GM21423 (cell line): ENCODE data around the gene SPATA21.
"Not testable (repeated sequence)": the region's sequence is repeated elsewhere in the genome, so short reads cannot be mapped to it uniquely, and the experiment has no call there.

Experiments
- ATAC-seq: cut with Tn5 transposase; IDR thresholded peaks from one replicate; pipeline ENCODE4 v1.9.1; 2021; ENCODE audit warnings: mild to moderate bottlenecking, moderate library complexity; ENCODE audit not compliant: unreplicated experiment

The SPATA21 gene, protein sequence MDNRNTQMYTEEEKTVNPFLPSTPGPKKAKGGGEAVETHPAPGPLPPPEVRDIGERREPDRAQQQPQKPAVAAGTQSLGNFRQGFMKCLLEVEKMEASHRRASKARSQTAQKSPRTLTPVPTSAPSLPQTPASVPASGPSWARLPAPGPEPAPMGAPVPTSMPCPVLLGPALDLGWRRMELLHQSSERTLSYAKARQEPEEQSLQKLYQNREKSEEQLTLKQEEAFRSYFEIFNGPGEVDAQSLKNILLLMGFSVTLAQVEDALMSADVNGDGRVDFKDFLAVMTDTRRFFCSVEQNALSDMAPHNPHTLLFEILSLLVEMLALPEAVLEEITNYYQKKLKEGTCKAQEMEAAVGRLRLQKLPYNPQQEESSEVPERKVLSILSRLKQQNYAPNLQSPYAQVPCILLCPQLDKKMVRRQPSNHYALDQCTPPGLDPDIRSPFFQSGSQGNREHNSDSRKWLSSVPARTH

GRCh38 chr1:16436946-16437474 lies at the start of gene SPATA21:
Gene SPATA21 (minus strand): TSS chr1:16437424. CDS start chr1:16431371, 6,053 bp downstream.
- no peak for ATAC-seq

- ATAC-seq, result not testable (repeated sequence)
These were observed 49.8 kb upstream of the SPATA21 start for GRCh38 chr1:16487011-16487410.

DNA sequence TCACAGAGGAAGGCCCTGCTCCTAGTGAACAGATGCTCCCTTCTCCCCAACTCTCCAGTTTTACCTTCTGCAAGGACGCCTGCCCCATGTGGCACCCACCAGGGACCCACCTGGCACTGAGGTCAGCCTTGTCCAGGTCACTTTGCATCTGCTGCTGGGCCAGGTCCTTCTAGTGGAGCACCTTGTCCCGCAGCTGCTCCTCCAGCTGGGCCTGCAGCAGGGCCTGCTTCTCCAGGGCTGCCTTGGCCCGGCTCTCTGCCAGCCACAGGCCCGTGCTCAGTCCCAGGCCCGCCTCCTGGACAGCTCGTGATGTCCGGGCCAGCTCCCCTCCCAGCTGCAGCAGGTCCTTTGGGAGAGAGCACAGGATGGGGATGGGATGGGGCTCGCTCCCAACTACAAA lies 49.1 kb upstream of the SPATA21 start:
- not testable (repeated sequence) for ATAC-seq

DNA sequence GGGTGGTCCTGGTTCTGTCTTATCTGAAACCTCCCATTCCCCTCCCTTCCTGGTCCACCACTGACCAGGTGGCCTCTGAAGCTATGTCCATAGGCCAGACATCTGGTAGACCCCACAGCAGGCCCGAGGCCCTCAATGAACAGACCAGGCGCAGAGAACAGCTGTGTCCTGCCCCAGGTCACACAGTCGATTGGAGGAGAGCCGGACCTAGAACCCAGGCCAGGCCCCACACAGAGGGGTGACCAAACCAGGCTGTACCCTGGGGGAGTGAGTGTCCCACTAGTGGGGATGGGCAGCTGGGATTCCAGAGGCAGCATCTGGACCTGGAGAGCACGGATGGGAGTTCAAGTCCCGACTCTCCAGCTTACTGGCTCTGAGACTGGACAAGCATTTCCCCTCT lies 47.7 kb upstream of the SPATA21 start:
- ATAC-seq, result no peak

GRCh38 chr1:16484501-16484835 lies 47.2 kb upstream of the SPATA21 start:
- no peak for ATAC-seq

GRCh38 chr1:16483639-16484500 lies 46.6 kb upstream of the SPATA21 start:
- ATAC-seq, result not testable (repeated sequence)

GRCh38 chr1:16483146-16483545 lies 45.9 kb upstream of the SPATA21 start:
- ATAC-seq, result not testable (repeated sequence)

GRCh38 chr1:16478091-16478490 lies 40.9 kb upstream of the SPATA21 start:
- no peak for ATAC-seq

GRCh38 chr1:16475771-16476770 lies 38.8 kb upstream of the SPATA21 start:
- ATAC-seq, result not testable (repeated sequence)

GRCh38 chr1:16474891-16475290 lies 37.7 kb upstream of the SPATA21 start:
- not testable (repeated sequence) for ATAC-seq

- no peak for ATAC-seq
These were observed 37.1 kb upstream of the SPATA21 start for GRCh38 chr1:16474166-16474800.

GRCh38 chr1:16468558-16468957 lies 31.3 kb upstream of the SPATA21 start:
- ATAC-seq, result no peak

DNA sequence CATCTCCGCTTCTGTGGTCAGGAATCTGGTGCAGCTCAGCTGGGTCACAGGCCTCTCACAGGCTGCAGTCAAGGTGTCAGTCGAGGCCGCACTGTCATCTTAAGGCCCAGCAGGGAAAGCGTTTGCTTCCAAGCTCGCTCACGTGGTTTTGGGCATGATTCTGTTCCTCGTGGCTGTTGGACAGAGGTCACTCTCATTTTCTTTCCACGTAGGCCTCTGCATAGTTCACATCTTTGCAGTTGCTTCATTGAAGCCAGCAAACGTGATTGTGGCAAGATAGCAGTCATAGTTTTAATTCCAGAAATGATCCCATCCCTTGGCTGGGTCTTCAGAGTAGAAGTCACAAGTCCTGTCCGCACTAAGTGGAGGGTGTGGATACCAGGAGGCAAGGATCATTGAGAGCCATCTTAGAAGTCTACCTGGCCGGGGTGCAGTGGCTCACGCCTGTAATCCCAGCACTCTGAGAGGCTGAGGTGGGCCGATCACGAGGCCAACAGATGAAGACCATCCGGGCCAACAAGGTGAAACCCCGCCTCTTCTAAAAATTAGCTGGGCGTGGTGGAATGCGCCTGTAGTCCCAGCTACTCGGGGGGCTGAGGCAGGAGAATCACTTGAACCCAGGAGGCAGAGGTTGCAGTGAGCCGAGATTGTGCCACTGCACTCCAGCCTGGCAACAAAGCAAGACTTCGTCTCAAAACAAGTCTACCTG lies 27.8 kb upstream of the SPATA21 start:
- no peak for ATAC-seq

DNA sequence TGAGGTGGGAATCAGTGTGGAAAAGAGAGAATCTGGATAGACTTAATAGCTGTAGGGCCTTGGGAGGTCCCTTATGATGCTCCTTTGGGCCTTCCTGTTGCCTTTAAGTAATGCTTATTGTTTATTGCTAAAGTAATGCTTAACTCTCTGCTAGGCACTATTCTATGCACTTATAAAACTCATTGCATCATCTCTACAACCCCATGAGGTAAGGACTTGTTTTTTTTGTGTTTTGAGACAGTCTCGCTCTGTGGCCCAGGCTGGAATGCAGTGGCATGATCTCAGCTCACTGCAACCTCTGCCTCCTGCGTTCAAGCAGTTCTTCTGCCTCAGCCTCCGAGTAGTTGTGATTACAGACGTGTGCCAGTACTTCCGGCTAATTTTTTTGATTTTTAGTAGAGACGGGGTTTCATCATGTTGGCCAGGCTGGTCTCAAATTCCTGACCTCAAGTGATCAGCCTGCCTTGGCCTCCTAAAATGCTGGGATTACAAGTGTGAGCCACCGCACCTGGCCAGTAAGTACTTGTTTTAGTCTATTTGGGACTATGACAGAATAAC lies 25.6 kb upstream of the SPATA21 start:
- no peak for ATAC-seq

- no peak for ATAC-seq
These were observed 24.5 kb upstream of the SPATA21 start for GRCh38 chr1:16461681-16462080.

DNA sequence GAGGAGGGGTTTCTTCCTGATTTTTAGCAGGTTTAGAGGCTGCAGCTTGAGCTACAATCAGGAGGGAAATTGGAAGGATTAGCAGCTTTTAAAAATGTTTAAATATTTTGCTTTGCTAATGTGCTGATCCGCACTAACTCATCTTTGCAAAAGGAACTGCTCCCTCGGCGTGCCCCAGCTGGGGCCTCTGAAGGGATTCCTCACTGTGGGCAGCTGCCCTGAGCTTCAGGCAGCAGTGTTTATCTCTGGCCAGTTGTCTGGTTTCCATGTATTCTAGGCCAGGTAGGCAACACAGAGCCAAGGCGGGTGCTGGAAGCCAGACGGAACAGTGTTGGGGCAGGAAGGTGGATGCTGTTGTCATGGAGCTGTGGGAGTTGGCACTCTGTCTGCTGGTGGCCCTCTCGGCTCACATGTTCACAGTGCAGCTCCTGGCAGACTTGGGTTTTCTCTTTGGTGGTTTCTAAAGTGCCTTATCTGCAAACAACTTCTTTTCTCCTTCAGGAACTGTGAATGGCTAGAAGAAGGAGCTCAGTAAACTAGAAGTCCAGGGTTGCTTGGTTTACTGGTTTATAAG lies 22.2 kb upstream of the SPATA21 start:
- no peak for ATAC-seq

- no peak for ATAC-seq
These were observed 21.6 kb upstream of the SPATA21 start for GRCh38 chr1:16458831-16459230.

DNA sequence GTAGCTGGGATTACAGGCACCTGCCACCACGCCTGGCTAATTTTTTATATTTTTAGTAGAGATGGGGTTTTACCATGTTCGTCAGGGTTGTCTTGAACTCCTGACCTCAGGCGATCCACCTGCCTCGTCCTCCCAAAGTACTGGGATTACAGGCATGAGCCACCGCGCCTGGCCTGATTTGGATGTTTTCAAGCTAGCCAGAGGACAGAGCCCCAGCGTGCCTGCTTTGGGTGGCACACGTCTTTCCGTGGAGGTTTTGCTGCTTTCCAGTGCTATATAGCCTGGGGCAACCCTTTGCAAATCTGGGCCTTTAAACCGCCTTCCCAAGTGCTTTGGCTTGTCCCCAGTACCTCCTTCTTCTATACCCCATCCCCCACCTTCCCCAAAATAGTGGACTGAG lies 18.9 kb upstream of the SPATA21 start:
- ATAC-seq, result not testable (repeated sequence)

- not testable (repeated sequence) for ATAC-seq
These were observed 17.7 kb upstream of the SPATA21 start for GRCh38 chr1:16454909-16455308.
